ENCODE measurements around the gene B3GALT5. TPM values are rescaled to one million over a fixed set of nuclear protein-coding genes. Genes with fewer than 3 reads are reported as not detected.

The B3GALT5 gene
- total RNA-seq, 6 experiments from 2014 or later = 0.36 to 0.84 (median 0.68) TPM

DNA sequence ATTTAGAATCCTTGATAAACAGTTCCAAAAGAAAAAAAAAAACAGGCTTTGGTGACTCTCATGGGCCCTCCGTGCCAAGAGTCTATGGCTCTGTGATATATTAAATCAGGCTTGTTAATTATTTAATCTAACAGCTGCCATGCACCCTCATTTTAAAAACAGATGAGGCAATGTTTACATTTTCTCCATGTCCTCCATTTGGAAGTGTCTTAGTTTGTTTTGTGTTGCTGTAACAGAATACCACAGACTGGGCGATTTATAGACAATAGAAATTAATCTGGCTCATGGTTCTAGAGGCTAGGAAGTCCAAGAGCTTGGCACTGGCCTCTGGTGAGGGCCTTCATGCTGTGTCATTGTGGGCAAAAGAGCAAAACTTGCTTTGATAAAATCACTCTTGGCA, 58.0 kb downstream of the B3GALT5 start:
- peaks cover 6% of the 10 kb centered on the region; the same call in 1 of the 2 replicates for H3K4me1 Mint-ChIP-seq (ENCODE audit: low read depth)
- DNase-seq = no peak
- peaks cover 37% of the 10 kb centered on the region for H3K27me3 Mint-ChIP-seq (ENCODE audit: insufficient read depth)
- TF ChIP-seq, protein P1, sequence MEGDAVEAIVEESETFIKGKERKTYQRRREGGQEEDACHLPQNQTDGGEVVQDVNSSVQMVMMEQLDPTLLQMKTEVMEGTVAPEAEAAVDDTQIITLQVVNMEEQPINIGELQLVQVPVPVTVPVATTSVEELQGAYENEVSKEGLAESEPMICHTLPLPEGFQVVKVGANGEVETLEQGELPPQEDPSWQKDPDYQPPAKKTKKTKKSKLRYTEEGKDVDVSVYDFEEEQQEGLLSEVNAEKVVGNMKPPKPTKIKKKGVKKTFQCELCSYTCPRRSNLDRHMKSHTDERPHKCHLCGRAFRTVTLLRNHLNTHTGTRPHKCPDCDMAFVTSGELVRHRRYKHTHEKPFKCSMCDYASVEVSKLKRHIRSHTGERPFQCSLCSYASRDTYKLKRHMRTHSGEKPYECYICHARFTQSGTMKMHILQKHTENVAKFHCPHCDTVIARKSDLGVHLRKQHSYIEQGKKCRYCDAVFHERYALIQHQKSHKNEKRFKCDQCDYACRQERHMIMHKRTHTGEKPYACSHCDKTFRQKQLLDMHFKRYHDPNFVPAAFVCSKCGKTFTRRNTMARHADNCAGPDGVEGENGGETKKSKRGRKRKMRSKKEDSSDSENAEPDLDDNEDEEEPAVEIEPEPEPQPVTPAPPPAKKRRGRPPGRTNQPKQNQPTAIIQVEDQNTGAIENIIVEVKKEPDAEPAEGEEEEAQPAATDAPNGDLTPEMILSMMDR (IDR thresholded peaks at IDR 0.05) = no peak
- H3K27ac Mint-ChIP-seq = no peak overlapping the region
- H3K4me3 Mint-ChIP-seq = no peak overlapping the region
- no peaks in the 10 kb centered on the region for H3K36me3 Mint-ChIP-seq (ENCODE audit: low read depth)
- no peaks in the 10 kb centered on the region for H3K9me3 Mint-ChIP-seq

DNA sequence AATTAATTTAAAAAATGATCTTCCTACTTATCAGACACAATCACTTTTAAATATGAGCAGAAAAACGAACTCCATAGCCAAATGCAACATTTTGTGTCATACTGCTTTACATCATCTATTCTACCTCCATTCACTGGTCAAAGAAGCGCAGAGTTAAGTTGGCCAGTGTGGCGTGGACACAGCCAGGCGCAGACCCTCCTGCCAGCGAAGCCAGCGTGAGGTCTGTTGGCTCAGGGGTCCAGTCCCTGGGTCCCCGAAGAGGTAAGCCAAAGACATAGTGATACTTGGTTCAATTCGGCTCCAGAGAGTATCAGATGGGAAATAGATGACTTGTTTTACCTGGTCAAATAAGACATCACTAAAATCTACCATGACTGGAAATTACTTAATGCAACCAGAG, 59.2 kb downstream of the B3GALT5 start:
- TF ChIP-seq, protein P1 (IDR thresholded peaks at IDR 0.05) = no peak

DNA sequence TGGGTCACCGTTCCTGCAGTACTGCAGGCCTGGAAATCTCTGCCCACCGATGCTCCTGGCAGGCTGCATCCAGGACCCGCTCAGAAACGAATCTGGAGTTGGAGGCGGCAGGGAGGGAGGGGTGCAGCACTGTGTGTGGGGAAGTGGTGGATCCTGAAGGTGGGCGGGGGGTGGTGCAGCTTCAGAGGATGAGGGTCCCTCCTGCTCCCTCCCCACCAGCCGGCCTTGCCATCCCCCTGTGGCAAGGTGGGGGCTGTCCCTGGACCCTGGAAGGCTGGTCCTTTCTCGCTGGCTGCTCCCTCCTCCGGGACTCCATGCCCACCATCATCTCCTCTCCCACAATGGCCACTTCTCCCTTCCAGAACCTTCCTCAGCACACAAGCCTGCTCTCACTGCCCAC, 60.4 kb downstream of the B3GALT5 start:
- no peak for DNase-seq
- TF ChIP-seq, protein P1 (IDR thresholded peaks at IDR 0.05) = no peak
- Mint-ChIP-seq H3K4me1 (ENCODE audit: low read depth) (peaks cover 12% of the 10 kb centered on the region; the same call in 1 of the 2 replicates), H3K9me3 (no peaks in the 10 kb centered on the region), H3K27ac (no peak overlapping the region), H3K27me3 (ENCODE audit: insufficient read depth) (peaks cover 36% of the 10 kb centered on the region), H3K36me3 (ENCODE audit: low read depth) (no peaks in the 10 kb centered on the region), H3K4me3 (no peak overlapping the region)

More for the DNA sequence above, 59.2 kb downstream of the B3GALT5 start:
- Mint-ChIP-seq H3K4me1 (ENCODE audit: low read depth) (peaks cover 12% of the 10 kb centered on the region; the same call in 1 of the 2 replicates), H3K27me3 (ENCODE audit: insufficient read depth) (peaks cover 37% of the 10 kb centered on the region), H3K9me3 (no peaks in the 10 kb centered on the region), H3K4me3 (no peak overlapping the region), H3K36me3 (ENCODE audit: low read depth) (no peaks in the 10 kb centered on the region), H3K27ac (no peak overlapping the region)
- no peak for DNase-seq

DNA sequence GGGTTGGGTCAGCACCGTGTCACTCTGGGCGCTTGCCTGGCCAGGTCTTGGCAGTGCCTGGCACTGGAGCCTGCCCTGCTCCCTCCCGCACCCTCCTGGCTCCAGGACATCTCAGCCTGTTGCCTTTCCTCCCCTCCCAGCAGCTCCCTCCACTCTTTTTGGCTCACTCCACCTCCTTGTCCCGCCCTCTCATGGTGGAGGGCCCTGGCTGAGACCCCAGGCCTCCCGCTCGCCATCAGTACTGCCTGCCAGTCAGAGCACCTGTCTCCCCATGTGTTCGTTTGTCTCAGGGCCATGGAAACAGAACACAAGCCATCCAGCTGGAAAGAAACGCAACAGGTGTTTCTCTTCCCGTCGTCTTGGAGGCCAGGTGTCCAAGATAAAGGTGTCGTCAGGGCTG, 61.0 kb downstream of the B3GALT5 start:
- no peak overlapping the region for H3K27ac Mint-ChIP-seq
- no peaks in the 10 kb centered on the region for H3K9me3 Mint-ChIP-seq
- H3K27me3 Mint-ChIP-seq (ENCODE audit: insufficient read depth) = peaks cover 36% of the 10 kb centered on the region
- H3K36me3 Mint-ChIP-seq (ENCODE audit: low read depth) = 0 out of 2 replicates have a peak, but pooled peaks cover 4% of the 10 kb centered on the region
- DNase-seq = no peak
- H3K4me3 Mint-ChIP-seq = no peak overlapping the region
- peaks cover 12% of the 10 kb centered on the region; the same call in 1 of the 2 replicates for H3K4me1 Mint-ChIP-seq (ENCODE audit: low read depth)
- TF ChIP-seq, protein P1 (IDR thresholded peaks at IDR 0.05) = no peak

DNA sequence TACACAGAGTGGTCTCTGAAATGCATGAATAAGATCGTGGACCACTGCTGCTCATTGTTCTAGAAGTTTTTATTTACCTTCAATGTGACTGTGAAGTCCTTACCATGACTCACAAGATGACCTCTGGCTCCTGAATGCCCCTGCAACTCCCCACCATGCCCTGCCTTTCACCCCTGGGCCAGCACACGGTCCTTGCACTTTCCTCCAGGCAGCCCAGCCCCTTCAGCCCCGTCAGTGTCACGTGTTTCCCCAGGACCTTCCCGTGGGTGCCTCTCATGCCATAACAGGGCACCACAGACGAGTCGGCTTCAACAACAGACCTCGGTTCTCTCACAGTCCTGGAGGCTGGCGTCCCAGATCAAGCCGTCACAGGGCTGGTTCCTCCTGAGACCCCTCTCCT, 62.1 kb downstream of the B3GALT5 start:
- TF ChIP-seq, protein P1 (IDR thresholded peaks at IDR 0.05) = no peak
- H3K36me3 Mint-ChIP-seq (ENCODE audit: low read depth) = 0 out of 2 replicates have a peak, but pooled peaks cover 6% of the 10 kb centered on the region
- no peak for DNase-seq
- H3K9me3 Mint-ChIP-seq = no peaks in the 10 kb centered on the region
- peaks cover 11% of the 10 kb centered on the region; the same call in 1 of the 2 replicates for H3K4me1 Mint-ChIP-seq (ENCODE audit: low read depth)
- peaks cover 36% of the 10 kb centered on the region for H3K27me3 Mint-ChIP-seq (ENCODE audit: insufficient read depth)
- no peak overlapping the region for H3K27ac Mint-ChIP-seq
- H3K4me3 Mint-ChIP-seq = no peak overlapping the region
